DND-41 (cell line): ENCODE data around the gene GRIP2.

Source experiments
- ATAC-seq: fragments of 200-7000 bp; cut with Tn5 transposase; 3 replicates; pipeline ENCODE4 v1.9.1; 2021; ENCODE audit warnings: low read depth; ENCODE audit not compliant: insufficient read depth
- DNase-seq: peaks from one replicate; pipeline ENCODE4 v3.0.0-alpha.2; 2020
- H2AFZ ChIP-seq: 2 replicates; pipeline ENCODE4 v1.6.0; 2012; ENCODE audit warnings: low read depth, low read length
- H3K27ac ChIP-seq: 2 replicates; pipeline ENCODE4 v1.5.1; 2012; ENCODE audit warnings: low read length, inconsistent platforms
- H3K27me3 ChIP-seq: fragments of 200-600 bp; sonication (generic); 2 replicates; pipeline ENCODE4 v1.6.0; 2012; ENCODE audit warnings: low read length, mild to moderate bottlenecking, inconsistent platforms; ENCODE audit not compliant: insufficient read depth, poor library complexity
- H3K36me3 ChIP-seq: 2 replicates; pipeline ENCODE4 v1.5.1; 2012; ENCODE audit warnings: low read length, inconsistent platforms; ENCODE audit not compliant: insufficient read depth
- H3K4me1 ChIP-seq: 2 replicates; pipeline ENCODE4 v1.5.1; 2012; ENCODE audit warnings: mild to moderate bottlenecking, low read length; ENCODE audit not compliant: insufficient read depth
- H3K4me2 ChIP-seq: 2 replicates; pipeline ENCODE4 v1.6.0; 2012; ENCODE audit warnings: mild to moderate bottlenecking, moderate library complexity, low read length, inconsistent platforms; ENCODE audit not compliant: insufficient read depth
- H3K4me3 ChIP-seq, 2 experiments: fragments of 200-600 bp in 1 of 2; shearing (Covaris generic) in 1 of 2; 2 replicates each; pipeline ENCODE4 v1.5.1; 2012 to 2016; ENCODE audit warnings: inconsistent platforms in 2 of 2, low read length in 2 of 2, mild to moderate bottlenecking in 2 of 2, low read depth in 1 of 2, moderate library complexity in 1 of 2
- H3K79me2 ChIP-seq: 2 replicates; pipeline ENCODE4 v1.6.0; 2012; ENCODE audit warnings: low read length, inconsistent platforms; ENCODE audit not compliant: insufficient read depth
- H3K9ac ChIP-seq: 2 replicates; pipeline ENCODE4 v1.6.0; 2012; ENCODE audit warnings: low read depth, mild to moderate bottlenecking, inconsistent platforms, low read length, moderate library complexity
- H3K9me3 ChIP-seq: 2 replicates; pipeline ENCODE4 v1.5.1; 2012; ENCODE audit warnings: low read length, moderate library complexity, mild to moderate bottlenecking, inconsistent platforms; ENCODE audit not compliant: insufficient read depth, severe bottlenecking
- H4K20me1 ChIP-seq: 2 replicates; pipeline ENCODE4 v1.6.0; 2012; ENCODE audit warnings: low read length; ENCODE audit not compliant: insufficient read depth
- EZH2 ChIP-seq: IDR thresholded peaks from 3 replicates; pipeline ENCODE4 v1.6.1; 2012; ENCODE audit warnings: borderline replicate concordance, low read depth, mild to moderate bottlenecking, moderate library complexity, low read length, inconsistent platforms; ENCODE audit not compliant: severe bottlenecking
- TF ChIP-seq, protein P1 (sequence below): IDR thresholded peaks from 2 replicates; pipeline ENCODE4 v1.5.1; 2012; ENCODE audit warnings: borderline replicate concordance, low read length, moderate library complexity, mild to moderate bottlenecking; ENCODE audit not compliant: poor library complexity, severe bottlenecking; ENCODE audit errors: extremely low read depth

Gene GRIP2

DNA sequence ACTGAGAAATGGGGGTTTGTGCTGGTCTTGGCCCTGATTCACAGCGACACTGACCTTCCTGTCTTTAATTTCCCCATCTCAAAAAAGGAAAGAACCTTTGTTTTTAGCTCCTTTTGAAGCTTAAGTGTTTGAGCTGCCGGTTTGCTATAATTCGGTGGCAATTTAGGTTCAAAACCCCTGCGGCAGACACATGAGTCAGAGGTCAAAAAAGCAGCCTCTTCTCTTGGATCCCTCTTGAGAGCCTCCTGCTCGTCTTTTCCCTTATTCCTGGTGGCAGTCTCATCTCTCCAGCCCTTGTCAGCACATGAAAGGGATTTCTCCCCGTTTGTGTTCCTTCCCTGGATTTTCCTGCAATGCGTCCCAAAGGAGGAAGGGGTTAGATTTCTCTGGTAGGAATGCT, 64.5 kb downstream of the GRIP2 start:
- DNase-seq (no peak), ATAC-seq (no peak)
- H3K27ac ChIP-seq = no peak overlapping the region
- no peak overlapping the region for H3K9ac ChIP-seq
- no peaks in the 10 kb centered on the region for H3K27me3 ChIP-seq
- TF ChIP-seq, protein P1, sequence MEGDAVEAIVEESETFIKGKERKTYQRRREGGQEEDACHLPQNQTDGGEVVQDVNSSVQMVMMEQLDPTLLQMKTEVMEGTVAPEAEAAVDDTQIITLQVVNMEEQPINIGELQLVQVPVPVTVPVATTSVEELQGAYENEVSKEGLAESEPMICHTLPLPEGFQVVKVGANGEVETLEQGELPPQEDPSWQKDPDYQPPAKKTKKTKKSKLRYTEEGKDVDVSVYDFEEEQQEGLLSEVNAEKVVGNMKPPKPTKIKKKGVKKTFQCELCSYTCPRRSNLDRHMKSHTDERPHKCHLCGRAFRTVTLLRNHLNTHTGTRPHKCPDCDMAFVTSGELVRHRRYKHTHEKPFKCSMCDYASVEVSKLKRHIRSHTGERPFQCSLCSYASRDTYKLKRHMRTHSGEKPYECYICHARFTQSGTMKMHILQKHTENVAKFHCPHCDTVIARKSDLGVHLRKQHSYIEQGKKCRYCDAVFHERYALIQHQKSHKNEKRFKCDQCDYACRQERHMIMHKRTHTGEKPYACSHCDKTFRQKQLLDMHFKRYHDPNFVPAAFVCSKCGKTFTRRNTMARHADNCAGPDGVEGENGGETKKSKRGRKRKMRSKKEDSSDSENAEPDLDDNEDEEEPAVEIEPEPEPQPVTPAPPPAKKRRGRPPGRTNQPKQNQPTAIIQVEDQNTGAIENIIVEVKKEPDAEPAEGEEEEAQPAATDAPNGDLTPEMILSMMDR = no peak
- peaks cover 48% of the 10 kb centered on the region for H3K36me3 ChIP-seq
- H3K79me2 ChIP-seq = no peaks in the 10 kb centered on the region
- H3K4me1 ChIP-seq = no peaks in the 10 kb centered on the region
- H3K4me2 ChIP-seq = no peak overlapping the region
- no peak overlapping the region for H3K4me3 ChIP-seq
- H3K9me3 ChIP-seq = no peaks in the 10 kb centered on the region
- no peak overlapping the region for H2AFZ ChIP-seq
- no peaks in the 10 kb centered on the region for H4K20me1 ChIP-seq

DNA sequence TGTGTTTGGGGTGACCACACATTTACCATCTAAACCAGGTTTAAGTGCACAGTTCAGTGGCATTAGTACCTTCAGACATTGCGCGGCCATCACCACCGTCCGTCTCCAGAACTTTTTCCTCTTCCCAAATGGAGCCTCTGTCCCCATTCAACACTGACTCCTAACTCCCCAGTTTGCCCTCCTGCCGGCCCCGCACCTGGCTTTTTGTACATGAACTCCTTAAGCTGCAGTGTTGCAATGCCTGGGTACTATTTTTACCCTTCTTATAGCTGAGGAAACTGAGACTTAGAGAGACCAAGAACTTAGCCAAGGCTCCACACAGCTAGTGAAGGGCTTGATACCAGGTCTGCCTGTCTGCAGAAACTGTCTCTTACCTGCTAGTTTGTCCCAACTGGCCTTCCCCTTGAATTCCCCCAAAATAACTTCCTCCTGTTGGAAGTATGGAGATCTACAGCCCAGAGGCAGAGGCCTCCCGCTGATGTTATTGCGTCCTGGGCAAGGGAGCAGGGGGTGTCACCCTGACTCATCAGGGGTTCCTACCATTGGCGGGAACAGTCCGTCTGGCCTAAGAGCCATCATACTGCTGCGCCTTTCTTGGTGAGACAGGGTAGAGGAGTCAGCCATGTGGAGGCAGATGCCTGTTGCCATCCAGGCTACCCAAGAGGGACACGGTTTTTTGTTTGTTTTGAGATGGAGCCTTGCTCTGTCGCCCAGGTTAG, 65.6 kb downstream of the GRIP2 start:
- ATAC-seq = no peak
- no peak overlapping the region for H2AFZ ChIP-seq
- no peak overlapping the region for H3K9ac ChIP-seq
- H3K9me3 ChIP-seq = no peaks in the 10 kb centered on the region
- no peak overlapping the region for H3K4me3 ChIP-seq
- H3K4me2 ChIP-seq = no peak overlapping the region
- H3K4me1 ChIP-seq = no peaks in the 10 kb centered on the region
- no peaks in the 10 kb centered on the region for H4K20me1 ChIP-seq
- H3K27ac ChIP-seq = no peak overlapping the region
- TF ChIP-seq, protein P1 = no peak
- no peak for TF ChIP-seq EZH2
- H3K27me3 ChIP-seq = no peaks in the 10 kb centered on the region
- H3K79me2 ChIP-seq = no peaks in the 10 kb centered on the region
- H3K36me3 ChIP-seq = peaks cover 40% of the 10 kb centered on the region
- no peak for DNase-seq

DNA sequence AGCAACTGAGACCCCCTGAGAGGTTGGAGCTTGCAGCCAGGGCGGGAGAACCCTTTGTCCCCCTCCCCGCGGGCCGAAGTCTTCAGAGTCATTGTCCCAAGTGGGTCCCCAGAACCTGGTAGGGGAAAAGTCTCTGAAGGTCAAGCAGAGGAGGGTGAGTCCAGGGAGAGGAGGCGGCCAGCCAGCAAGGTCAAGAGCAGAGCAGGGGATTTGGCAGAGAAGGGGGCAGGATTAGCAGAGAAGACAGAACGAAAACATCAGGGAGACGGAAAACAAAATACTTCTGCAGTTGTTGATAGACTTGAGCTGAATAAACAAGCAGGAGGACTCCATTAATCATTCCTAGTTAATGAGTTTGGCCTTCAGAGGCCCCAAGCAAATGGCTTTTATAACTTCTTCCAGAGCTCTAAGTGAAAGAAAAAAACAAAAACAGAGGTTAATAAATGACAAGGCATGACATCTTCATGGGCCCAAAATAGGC, 66.7 kb downstream of the GRIP2 start:
- TF ChIP-seq EZH2 = no peak
- TF ChIP-seq, protein P1 = no peak
- no peak overlapping the region for H3K4me3 ChIP-seq
- no peak overlapping the region for H3K9ac ChIP-seq
- no peaks in the 10 kb centered on the region for H3K79me2 ChIP-seq
- H4K20me1 ChIP-seq = peaks cover 3% of the 10 kb centered on the region; the same call in 1 of the 2 replicates
- no peak overlapping the region for H3K27ac ChIP-seq
- no peaks in the 10 kb centered on the region for H3K9me3 ChIP-seq
- H3K27me3 ChIP-seq = no peaks in the 10 kb centered on the region
- no peaks in the 10 kb centered on the region for H3K4me1 ChIP-seq
- H3K36me3 ChIP-seq = peaks cover 42% of the 10 kb centered on the region
- DNase-seq (no peak), ATAC-seq (no peak)
- H3K4me2 ChIP-seq = no peak overlapping the region
- no peak overlapping the region for H2AFZ ChIP-seq
